Measurements from ENCODE around the gene PFKFB3. TPM values are rescaled to one million over a fixed set of nuclear protein-coding genes. Genes with fewer than 3 reads are reported as not detected.

The PFKFB3 gene
- total and polyA plus RNA-seq, 9 of the 15 experiments (the other 6 are each of a cell fraction or from before 2014, with no cell fraction given) = 0.46 to 21.6 (median 7.8) TPM

GRCh38 chr10:6174201-6174874 lies 28.4 kb upstream of the PFKFB3 start:
- 0 out of 4 replicates have a peak overlapping the region, but pooled peaks of 1 of the 2 experiments have one; percentile 42 for H3K9ac ChIP-seq (ENCODE audit: insufficient read depth in 1 of 2, low read depth in 2 of 2, low read length in 2 of 2)
- WGBS (ENCODE audit: insufficient coverage, low coverage, missing lambda C conversion rate) = 93% methylated on average over 15 of the region's 22 CpGs
- H3K9me3 ChIP-seq (replicated peaks; ENCODE audit: control insufficient read depth, insufficient read depth, low read depth, low read length) = no peaks in the 10 kb centered on the region
- FAIRE-seq (peak; percentile 40), DNase-seq (ENCODE audit: extremely low read depth in 1 of 4, low spot score in 3 of 4) (no peak), ATAC-seq (no peak)
- ChIA-PET CTCF (ENCODE audit: low intra/inter-chr PET ratio) (no interaction called here), POLR2A (interaction anchor here (1.3 to 2.1 kb wide), 2 partner anchors 10 to 12 kb away, joined by 3 to 6 read pairs; no protein-coding TSS in a partner anchor)
- intact Hi-C loops (cut with micrococcal nuclease) = no loop called here
- H4K20me1 ChIP-seq (replicated peaks; ENCODE audit: control insufficient read depth, insufficient read depth, low read length) = peaks cover 68% of the 10 kb centered on the region
- peaks cover 3% of the 10 kb centered on the region for H3K9me1 ChIP-seq (ENCODE audit: control insufficient read depth, insufficient read depth, low read length)
- peaks cover 0 to 24% of the 10 kb centered on the region in 2 experiments; a peak in 2 of 5 replicates for H3K4me1 ChIP-seq (replicated peaks in 1 of 2; ENCODE audit: control insufficient read depth in 2 of 2, insufficient read depth in 2 of 2, low read length in 2 of 2)
- no peak overlapping the region for H3K27ac ChIP-seq (ENCODE audit: extremely low read depth, low read depth, low read length)
- H3K79me2 ChIP-seq (ENCODE audit: control insufficient read depth, insufficient read depth, low read length) = peaks cover 83% of the 10 kb centered on the region
- in situ Hi-C loops (cut with MboI) = no loop called here
- H3K36me3 ChIP-seq (ENCODE audit: control insufficient read depth, insufficient read depth, low read length) = peaks cover 26% of the 10 kb centered on the region; the same call in 2 of the 3 replicates
- H3K27me3 ChIP-seq (ENCODE audit: control insufficient read depth in 2 of 2, insufficient read depth in 2 of 2, low read length in 2 of 2) = no peaks in the 10 kb centered on the region
- H2AFZ ChIP-seq (ENCODE audit: low read depth, low read length) = no peak overlapping the region
- no peak overlapping the region for H3K4me3 ChIP-seq
- TF ChIP-seq POLR2G (IDR thresholded peaks at IDR 0.05; ENCODE audit: low read depth, low read length) (peak; percentile 57), POLR2AphosphoS2 (IDR thresholded peaks at IDR 0.05; ENCODE audit: low read length) (no peak)
- H3K4me2 ChIP-seq (ENCODE audit: insufficient read depth, low read length) = no peak overlapping the region
- BruUV-seq (replicated peaks) = no TSS peak

- Histone ChIP-seq H2AFZ (ENCODE audit: low read depth, low read length) (no peak overlapping the region), H3K9me1 (ENCODE audit: control insufficient read depth, insufficient read depth, low read length) (peaks cover 3% of the 10 kb centered on the region), H3K4me3 (no peak overlapping the region), H3K27ac (ENCODE audit: extremely low read depth, low read depth, low read length) (no peak overlapping the region), H4K20me1 (replicated peaks; ENCODE audit: control insufficient read depth, insufficient read depth, low read length) (peaks cover 71% of the 10 kb centered on the region), H3K36me3 (ENCODE audit: control insufficient read depth, insufficient read depth, low read length) (peaks cover 20% of the 10 kb centered on the region; the same call in 2 of the 3 replicates), H3K4me2 (ENCODE audit: insufficient read depth, low read length) (no peak overlapping the region), H3K27me3 (ENCODE audit: control insufficient read depth in 2 of 2, insufficient read depth in 2 of 2, low read length in 2 of 2) (no peaks in the 10 kb centered on the region), H3K79me2 (ENCODE audit: control insufficient read depth, insufficient read depth, low read length) (peaks cover 74% of the 10 kb centered on the region), H3K9me3 (replicated peaks; ENCODE audit: control insufficient read depth, insufficient read depth, low read depth, low read length) (no peaks in the 10 kb centered on the region), H3K4me1 (replicated peaks in 1 of 2; ENCODE audit: control insufficient read depth in 2 of 2, insufficient read depth in 2 of 2, low read length in 2 of 2) (peaks cover 0 to 24% of the 10 kb centered on the region in 2 experiments; a peak in 2 of 5 replicates), H3K9ac (ENCODE audit: insufficient read depth in 1 of 2, low read depth in 2 of 2, low read length in 2 of 2) (peak overlapping the region in 1 of 2 experiments; percentile 31; a peak in 1 of 4 replicates)
- intact Hi-C loops (cut with micrococcal nuclease) = no loop called here
- ChIA-PET POLR2A (interaction anchor here (1.4 to 2.1 kb wide), 2 partner anchors 8 to 9 kb away, joined by 6 to 11 read pairs; no protein-coding TSS in a partner anchor), CTCF (ENCODE audit: low intra/inter-chr PET ratio) (no interaction called here)
- FAIRE-seq (no peak), ATAC-seq (no peak), DNase-seq (ENCODE audit: extremely low read depth in 1 of 4, low spot score in 3 of 4) (no peak)
- in situ Hi-C loops (cut with MboI) = no loop called here
- WGBS (ENCODE audit: insufficient coverage, low coverage, missing lambda C conversion rate) = 91% methylated on average over 16 of the region's 16 CpGs
- BruUV-seq (replicated peaks) = no TSS peak
- TF ChIP-seq BRD4 (IDR thresholded peaks at IDR 0.05) (no peak), CCNT2 (IDR thresholded peaks at IDR 0.05; ENCODE audit: borderline replicate concordance, extremely low read depth, insufficient read length, low read depth, low read length) (no peak), ZNF589 (CRISPR knock-in tag; IDR thresholded peaks at IDR 0.05; ENCODE audit: low read depth) (no peak), MIER1 (IDR thresholded peaks at IDR 0.05; ENCODE audit: low read depth) (no peak), HNRNPLL (IDR thresholded peaks at IDR 0.05; ENCODE audit: low read depth, low read length, poor library complexity, severe bottlenecking) (no peak), PATZ1 (CRISPR knock-in tag; IDR thresholded peaks at IDR 0.05; ENCODE audit: borderline replicate concordance) (no peak), ZNF561 (CRISPR knock-in tag; conservative IDR thresholded peaks at IDR 0.05) (no peak), WHSC1 (IDR thresholded peaks at IDR 0.05; ENCODE audit: low read length) (no peak), PTBP1 (IDR thresholded peaks at IDR 0.05; ENCODE audit: low read depth, low read length) (no peak), YBX1 (IDR thresholded peaks at IDR 0.05) (no peak), ZNF444 (CRISPR knock-in tag; IDR thresholded peaks at IDR 0.05) (no peak)
These were observed 27.2 kb upstream of the PFKFB3 start for GRCh38 chr10:6175329-6176055.
